ENCODE measurements around the gene RUNX1. TPM values are rescaled to one million over a fixed set of nuclear protein-coding genes. Genes with fewer than 3 reads are reported as not detected.

The RUNX1 gene
- total RNA-seq, 1 donor from 2014 or later, result 92.1 TPM

DNA sequence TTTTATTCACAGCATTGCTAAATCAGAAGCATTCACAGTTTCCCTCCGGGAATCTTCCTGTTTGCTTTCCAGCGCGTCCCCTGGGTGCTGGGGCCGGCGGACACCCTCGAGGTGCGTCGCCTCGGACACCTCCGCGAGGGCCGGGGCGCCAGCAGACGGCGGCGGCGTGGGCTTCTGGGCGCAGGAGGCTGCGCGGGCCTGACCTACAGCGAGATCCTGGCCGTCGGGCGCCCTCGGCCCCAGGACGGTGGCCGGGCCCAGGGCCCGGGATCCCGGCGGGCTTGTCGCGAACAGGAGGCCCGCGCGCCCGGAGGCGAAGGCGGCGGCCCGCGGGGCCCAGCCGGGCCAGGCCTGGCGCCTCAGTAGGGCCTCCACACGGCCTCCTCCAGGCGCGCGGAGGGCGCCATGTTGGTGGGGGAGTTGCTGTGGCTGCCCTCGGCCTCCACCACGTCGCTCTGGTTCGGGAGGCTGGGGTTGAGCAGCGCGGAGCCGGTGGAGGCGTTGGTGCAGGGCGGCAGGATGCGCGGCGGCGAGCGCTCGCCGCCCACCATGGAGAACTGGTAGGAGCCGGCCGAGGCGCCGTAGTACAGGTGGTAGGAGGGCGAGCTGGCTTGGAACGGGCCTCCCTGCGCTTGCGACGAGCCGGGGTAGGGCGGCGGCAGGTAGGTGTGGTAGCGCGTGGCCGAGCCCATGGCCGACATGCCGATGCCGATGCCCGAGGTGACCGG, 257.2 kb downstream of the RUNX1 start:
- Mint-ChIP-seq H3K9me3 (no peaks in the 10 kb centered on the region), H3K4me3 (no peak overlapping the region), H3K4me1 (no peaks in the 10 kb centered on the region), H3K27ac (peak overlapping the region; percentile 21), H3K27me3 (no peaks in the 10 kb centered on the region), H3K36me3 (ENCODE audit: low read depth) (peaks cover 51% of the 10 kb centered on the region)
- no peak for ATAC-seq (ENCODE audit: low read depth)
- ChIA-PET POLR2A (no interaction called here), CTCF (no interaction called here)
- TF ChIP-seq, protein P1, sequence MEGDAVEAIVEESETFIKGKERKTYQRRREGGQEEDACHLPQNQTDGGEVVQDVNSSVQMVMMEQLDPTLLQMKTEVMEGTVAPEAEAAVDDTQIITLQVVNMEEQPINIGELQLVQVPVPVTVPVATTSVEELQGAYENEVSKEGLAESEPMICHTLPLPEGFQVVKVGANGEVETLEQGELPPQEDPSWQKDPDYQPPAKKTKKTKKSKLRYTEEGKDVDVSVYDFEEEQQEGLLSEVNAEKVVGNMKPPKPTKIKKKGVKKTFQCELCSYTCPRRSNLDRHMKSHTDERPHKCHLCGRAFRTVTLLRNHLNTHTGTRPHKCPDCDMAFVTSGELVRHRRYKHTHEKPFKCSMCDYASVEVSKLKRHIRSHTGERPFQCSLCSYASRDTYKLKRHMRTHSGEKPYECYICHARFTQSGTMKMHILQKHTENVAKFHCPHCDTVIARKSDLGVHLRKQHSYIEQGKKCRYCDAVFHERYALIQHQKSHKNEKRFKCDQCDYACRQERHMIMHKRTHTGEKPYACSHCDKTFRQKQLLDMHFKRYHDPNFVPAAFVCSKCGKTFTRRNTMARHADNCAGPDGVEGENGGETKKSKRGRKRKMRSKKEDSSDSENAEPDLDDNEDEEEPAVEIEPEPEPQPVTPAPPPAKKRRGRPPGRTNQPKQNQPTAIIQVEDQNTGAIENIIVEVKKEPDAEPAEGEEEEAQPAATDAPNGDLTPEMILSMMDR (IDR thresholded peaks at IDR 0.05), result no peak
- intact Hi-C loops (cut with micrococcal nuclease), result no loop called here
- DNase-seq, result no peak

DNA sequence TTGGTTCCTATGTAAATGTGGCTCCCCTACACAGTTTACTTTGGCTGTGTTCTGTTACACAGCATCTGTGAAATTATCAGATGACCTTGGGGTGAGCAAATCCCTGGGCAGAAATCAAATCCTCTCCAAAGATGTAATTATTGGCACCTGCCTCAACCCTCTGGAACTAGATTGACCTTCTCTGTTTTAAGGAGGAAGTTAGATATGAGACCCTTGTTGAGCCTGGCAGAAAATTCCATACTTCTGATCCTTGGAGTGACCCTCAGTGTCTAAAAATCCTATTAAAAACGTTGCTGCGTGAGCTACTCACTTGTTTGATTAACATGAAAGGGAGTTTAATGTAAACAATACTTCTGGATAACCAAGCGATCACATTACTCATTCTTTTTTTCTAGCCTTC, 258.3 kb downstream of the RUNX1 start:
- Mint-ChIP-seq H3K4me3 (no peak overlapping the region), H3K4me1 (no peaks in the 10 kb centered on the region), H3K27ac (no peak overlapping the region), H3K9me3 (no peaks in the 10 kb centered on the region), H3K36me3 (ENCODE audit: low read depth) (peaks cover 40% of the 10 kb centered on the region), H3K27me3 (no peaks in the 10 kb centered on the region)
- intact Hi-C loops (cut with micrococcal nuclease), result no loop called here
- ChIA-PET POLR2A (no interaction called here), CTCF (no interaction called here)
- ATAC-seq (ENCODE audit: low read depth) (no peak), DNase-seq (no peak)
- TF ChIP-seq, protein P1 (IDR thresholded peaks at IDR 0.05), result no peak

DNA sequence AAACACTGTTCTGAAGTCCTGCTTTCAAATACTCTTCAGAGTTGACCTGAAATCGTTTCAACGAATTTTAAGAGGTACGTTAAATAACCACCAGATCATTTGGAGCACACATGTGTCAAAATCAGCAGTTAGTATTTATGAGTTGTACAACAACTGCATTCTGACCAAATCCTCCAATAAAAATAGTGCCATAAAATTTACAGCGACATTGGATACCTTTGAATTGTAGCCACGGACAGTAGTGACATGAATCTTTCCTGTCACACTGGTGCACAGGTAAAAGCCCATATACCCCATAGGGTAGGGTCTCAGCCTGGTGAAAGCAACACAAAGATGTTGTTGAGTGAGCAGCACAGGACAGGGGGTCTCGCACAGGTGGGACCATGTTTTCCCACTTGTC, 258.8 kb downstream of the RUNX1 start:
- DNase-seq (no peak), ATAC-seq (ENCODE audit: low read depth) (no peak)
- ChIA-PET CTCF (no interaction called here), POLR2A (no interaction called here)
- TF ChIP-seq, protein P1 (IDR thresholded peaks at IDR 0.05), result no peak
- peaks cover 35% of the 10 kb centered on the region for H3K36me3 Mint-ChIP-seq (ENCODE audit: low read depth)
- no peaks in the 10 kb centered on the region for H3K4me1 Mint-ChIP-seq
- no peaks in the 10 kb centered on the region for H3K9me3 Mint-ChIP-seq
- no peak overlapping the region for H3K4me3 Mint-ChIP-seq
- no peak overlapping the region for H3K27ac Mint-ChIP-seq
- intact Hi-C loops (cut with micrococcal nuclease), result no loop called here
- no peaks in the 10 kb centered on the region for H3K27me3 Mint-ChIP-seq

DNA sequence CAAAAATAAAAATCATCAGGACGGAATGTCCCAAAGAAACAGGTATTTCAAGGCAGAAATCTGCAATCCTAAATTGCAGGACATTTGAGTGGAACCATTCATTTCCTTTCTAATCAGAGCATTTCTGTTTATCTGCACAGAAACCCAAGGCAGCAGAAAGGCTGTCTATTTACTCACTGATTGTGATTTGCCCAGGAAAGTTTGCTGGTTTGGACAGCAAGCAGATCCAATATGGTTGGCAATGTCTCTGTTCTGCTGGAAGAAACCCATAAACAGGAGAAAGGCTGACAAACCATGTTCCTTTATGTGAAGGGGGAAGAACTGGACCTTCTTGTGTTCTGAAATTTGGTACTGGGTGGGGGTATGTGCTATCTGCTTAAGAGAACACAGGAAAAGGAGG, 260.2 kb downstream of the RUNX1 start:
- TF ChIP-seq, protein P1 (IDR thresholded peaks at IDR 0.05), result no peak
- Mint-ChIP-seq H3K36me3 (ENCODE audit: low read depth) (peaks cover 23% of the 10 kb centered on the region), H3K4me1 (no peaks in the 10 kb centered on the region), H3K27me3 (no peaks in the 10 kb centered on the region), H3K27ac (no peak overlapping the region), H3K4me3 (no peak overlapping the region), H3K9me3 (no peaks in the 10 kb centered on the region)
- CTCF ChIA-PET, result no interaction called here
- intact Hi-C loops (cut with micrococcal nuclease), result no loop called here
- POLR2A ChIA-PET, result no interaction called here
- no peak for DNase-seq
- ATAC-seq (ENCODE audit: low read depth), result no peak

DNA sequence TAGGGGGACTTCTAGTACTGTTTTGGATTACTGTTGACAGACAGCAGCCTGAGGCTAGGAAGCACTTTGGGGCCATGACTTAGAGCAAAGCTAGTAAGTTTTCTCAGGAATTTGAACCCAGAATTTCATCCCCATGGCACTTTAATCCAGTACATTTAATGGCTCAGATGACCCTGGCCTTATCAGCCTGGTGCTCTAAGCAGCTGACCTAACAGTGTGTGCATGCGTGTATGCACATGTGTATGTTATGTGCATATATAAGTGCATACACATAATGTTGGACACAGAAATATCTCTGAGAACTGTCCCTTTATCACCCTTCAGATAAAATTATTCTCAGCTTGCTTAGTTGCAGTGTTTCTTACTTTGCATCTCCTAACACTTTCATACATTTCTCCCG, 265.3 kb downstream of the RUNX1 start:
- H3K9me3 Mint-ChIP-seq, result no peaks in the 10 kb centered on the region
- H3K4me1 Mint-ChIP-seq, result no peaks in the 10 kb centered on the region
- peaks cover 2% of the 10 kb centered on the region for H3K36me3 Mint-ChIP-seq (ENCODE audit: low read depth)
- ChIA-PET POLR2A (no interaction called here), CTCF (interaction anchor here (1.0 kb wide), 1 partner anchor 38 kb away, joined by 3 read pairs; no protein-coding TSS in a partner anchor)
- TF ChIP-seq, protein P1 (IDR thresholded peaks at IDR 0.05), result no peak
- H3K27ac Mint-ChIP-seq, result no peak overlapping the region
- DNase-seq (no peak), ATAC-seq (ENCODE audit: low read depth) (no peak)
- intact Hi-C loops (cut with micrococcal nuclease), result no loop called here
- H3K27me3 Mint-ChIP-seq, result peaks cover 4% of the 10 kb centered on the region
- H3K4me3 Mint-ChIP-seq, result no peak overlapping the region

Measured in activated B cell treated with CpG ODN at 0.5 μM for 24 hours (primary cell).